HG03575 (cell line): ENCODE data around the gene ARHGEF10L.

Experiments used
- ATAC-seq: cut with Tn5 transposase; IDR thresholded peaks from one replicate; pipeline ENCODE4 v1.9.1; 2021; ENCODE audit not compliant: unreplicated experiment, insufficient number of reproducible peaks, low FRiP score; ENCODE audit errors: extremely low read depth

Gene ARHGEF10L

DNA sequence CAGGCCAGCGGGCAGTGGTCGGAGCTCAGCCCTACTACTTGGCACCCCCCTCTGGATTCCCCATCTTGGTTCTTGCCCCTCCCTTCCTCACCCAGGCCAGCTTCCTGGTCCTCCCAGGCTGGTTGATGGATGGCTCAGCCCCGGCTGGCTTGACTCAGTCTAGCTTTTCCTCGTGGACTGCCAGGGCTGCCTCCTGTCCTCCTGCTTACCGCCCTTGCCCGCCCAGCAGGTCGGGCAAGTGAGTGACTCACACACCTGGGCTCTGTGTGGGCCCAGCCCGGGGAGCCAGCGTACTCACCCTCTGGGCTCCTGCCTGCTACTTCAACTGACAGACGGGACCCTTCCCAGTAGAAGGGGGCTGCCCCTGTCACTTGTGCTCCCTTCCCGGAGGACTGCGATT is 19.5 kb upstream of the ARHGEF10L start:
- ATAC-seq: no peak

DNA sequence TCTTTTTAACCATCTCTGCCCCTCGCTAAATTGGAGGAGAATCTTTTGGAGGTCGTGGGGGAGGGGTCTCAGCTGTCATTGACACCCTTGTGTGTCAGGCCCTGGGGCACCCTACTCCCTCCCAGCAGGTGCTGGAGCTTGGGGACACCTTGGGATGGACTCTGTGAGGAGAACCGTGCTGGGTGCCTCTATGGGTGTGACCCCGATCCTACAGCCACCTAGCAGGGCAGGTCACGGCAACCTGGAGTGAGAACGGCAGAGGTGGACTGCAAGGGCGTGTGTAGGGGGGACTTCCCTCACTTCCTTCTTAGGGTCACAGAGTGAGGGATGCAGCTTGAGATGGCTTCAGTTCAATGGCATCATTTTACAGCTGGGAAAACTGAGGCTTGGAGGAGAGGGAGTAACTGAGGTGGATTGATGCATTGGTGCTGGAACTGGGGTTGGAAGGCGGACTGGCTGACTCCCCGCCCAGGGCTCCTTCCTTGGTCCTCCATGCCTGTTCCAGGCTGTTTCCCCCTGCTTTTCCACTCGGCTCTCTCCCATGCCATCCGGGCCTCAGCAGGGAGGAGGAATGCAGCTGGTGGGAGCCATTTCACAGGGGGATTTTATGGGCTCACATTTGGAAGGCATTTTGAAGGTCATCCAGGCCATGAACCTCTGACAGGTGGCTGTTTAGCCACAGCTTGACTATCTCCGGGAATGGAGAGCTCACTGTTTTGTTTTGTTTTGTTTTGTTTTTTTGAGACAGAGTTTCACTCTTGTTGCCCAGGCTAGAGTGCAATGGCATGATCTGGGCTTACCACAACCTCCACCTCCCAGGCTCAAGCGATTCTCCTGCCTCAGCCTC is 18.8 kb upstream of the ARHGEF10L start:
- no peak for ATAC-seq

DNA sequence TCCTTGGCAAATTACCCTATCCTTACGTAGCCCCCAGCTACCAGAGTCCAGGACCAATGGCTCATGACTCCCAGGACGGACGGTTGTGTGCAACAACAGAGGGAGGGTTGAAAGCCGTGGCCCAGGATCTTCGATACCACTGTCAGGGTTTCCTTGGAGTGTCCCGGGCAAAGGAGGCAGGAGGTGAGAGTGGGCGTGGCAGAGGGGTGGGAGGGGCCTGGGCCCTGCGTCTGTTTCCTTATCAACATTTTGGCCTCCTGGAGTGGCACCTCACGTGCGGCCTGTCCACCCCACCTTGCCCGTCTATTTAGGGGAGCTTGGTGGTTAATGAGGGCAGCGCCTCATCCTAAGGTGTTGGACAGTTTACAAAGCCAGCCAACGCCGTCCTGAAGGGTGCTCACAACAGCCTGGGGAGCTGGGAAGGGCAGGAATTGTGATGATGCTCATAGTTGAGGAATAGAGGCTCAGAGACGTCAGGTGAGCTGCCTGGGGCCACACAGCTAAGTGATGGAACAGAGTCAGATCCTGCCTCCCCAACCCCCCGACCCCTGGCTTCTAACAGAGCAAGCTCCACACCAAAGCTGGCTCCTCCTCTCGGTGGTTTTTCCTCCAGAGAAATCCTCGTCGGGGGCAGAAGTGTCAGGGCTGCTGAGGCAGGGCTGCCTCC is 17.4 kb upstream of the ARHGEF10L start:
- no peak for ATAC-seq

DNA sequence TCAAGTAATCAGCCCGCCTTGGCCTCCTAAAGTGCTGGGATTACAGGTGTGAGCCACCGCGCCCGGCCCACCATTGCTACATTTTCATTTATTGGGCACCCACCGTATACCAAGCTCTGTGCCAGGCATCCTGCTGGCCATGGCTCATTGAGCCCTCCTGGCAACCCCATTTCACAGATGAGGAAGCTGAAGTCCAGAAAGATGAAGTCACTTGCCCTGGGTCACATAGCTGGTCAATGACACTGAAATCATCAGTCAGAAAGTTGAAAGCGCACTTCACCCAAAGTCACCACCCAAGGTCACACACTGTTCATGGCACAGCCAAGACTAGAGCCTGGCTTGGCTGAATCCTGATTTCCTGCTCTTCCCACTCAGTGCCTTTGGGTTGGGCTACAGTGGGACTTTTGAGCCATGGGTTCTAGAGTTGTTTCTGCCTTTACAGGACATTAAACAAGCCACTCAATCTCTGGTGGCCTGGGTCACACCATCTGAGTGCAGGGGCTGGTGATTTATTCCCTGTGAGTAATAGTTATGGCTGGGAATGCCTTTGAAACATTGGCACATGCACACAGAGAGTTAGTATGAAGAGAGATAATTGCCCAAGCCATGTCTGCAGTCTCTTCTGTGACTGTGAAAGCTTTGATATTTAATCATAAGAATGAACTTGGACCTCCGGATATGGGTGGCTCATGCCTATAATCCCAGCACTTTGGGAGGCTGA is 16.0 kb upstream of the ARHGEF10L start:
- ATAC-seq: no peak

DNA sequence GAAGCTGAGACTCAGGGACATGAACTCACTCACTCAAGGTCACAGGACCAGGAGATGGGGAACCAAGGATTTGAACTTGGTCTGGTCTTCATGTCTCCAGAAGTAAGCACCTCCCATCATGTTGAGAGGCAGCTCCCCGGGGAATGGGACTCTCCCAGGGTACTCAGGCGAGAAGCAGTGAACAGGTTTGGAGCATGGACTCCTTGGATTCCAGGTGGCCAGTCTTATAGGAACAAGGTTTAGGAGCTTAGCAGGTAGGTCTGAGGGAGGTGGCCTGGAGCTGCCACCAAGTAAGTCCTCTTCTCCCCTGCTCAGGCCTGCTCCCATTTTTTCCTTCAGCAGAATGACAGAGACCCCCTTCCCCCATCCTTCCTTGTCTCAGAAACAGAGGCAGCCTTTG is 14.9 kb upstream of the ARHGEF10L start:
- no peak for ATAC-seq

DNA sequence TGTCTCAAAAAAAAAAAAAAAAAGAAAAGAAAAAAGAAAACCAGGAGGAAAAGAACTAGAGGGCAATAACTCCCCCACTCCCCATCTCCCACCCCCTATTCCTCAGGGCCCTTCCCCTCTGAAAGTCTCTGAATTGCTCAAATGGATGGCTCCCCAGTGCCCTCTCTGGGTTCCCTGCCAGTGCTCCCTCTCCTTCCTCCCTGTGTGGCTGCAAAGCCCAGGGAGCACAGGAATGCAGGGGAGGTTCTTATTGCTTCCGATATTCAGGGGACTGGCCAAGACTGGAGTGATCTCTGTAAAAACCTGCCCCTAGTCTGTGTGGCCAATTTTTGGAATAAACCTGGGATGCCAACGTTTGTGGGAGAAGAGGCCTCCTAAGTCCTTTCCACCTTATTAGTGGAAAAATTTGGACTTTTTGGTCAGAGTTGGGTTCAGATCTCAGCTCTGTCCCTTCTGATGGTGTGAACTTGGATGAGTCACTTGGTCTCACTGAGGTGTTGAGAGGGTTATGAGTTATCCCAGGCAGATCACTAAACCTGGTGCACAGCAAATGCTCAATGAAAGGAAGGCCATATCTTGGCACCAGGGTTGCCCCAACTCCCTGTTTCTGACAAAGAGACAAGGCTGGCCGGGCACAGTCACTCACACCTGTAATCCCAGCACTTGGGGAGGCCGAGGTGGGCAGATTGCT is 13.4 kb upstream of the ARHGEF10L start:
- ATAC-seq: no peak

DNA sequence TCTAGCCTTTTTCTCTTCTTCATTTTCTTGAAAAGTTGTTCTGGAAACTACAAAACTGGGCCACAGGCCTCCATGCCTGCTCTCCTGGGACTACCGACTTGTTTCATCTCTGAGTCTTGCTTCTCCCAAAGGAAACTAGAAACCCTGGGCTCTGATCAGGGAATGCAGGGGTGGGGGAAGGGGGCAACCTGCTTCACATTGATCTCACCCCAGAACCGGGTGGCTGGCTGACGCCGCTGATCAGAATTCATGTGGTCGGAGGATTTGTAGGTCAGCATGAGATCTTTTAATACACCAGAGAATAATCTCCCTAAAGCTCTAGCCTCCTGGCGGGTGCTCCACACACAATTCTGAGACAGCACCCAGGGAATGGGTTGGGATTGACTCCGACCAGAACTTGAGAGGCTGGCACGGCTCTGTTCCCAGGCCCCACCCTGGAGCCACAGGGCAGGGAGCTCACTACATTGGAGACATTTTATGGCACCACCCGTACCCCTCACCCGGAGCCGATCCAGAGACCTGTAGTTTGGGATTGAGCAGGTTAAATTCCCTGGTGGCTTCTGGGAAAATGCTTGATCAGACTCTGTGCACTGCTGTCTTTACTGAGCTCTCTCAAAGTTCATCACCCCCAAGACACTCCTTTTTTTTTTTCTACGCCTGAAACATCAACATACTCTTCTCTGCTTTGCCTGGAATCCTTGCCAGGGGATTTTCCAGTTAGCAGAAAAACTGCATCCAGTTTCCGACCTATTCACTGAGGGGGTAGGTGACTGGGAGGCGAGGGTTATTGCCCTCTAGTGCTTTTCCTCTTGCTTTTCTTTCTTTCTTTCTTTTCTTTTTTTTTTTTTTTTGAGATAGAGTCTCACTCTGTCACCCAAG is 12.2 kb upstream of the ARHGEF10L start:
- ATAC-seq: no peak

DNA sequence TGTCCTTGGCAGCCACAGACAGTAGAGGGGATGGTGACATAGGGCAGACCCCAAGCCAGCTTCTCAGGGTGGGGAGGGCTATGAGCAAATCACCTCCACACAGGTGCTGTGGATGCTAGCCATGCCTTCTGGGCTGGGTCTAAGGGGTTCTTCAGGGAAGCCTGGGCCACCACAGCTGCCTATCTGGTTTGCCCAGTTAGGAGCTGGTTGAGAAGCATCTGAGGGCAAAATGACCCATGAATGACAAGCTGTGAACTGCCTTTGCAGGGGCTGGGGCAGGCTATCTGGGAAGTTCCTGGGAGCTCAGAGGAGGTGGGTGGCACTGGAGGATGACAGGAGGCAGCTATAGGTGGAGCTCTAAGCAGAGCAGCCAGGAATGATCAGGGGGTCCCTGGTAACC is 10.1 kb upstream of the ARHGEF10L start:
- ATAC-seq: no peak

DNA sequence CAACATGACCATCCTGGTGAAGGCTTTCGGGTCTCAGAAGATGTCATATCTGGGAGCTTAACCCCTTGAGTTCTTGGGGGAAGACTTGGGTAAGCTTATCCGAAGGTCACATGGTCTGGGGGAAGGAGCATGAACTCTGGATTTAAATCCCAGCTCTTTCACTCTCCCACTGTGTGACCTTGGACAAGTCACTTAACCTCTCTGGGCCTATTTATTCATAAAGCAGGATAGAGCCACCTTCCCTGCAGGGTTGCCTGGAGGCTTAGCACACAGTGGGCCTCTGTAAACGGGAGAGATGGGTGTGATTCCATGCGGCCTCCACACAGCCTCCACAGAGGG is 8.2 kb upstream of the ARHGEF10L start:
- ATAC-seq: no peak

DNA sequence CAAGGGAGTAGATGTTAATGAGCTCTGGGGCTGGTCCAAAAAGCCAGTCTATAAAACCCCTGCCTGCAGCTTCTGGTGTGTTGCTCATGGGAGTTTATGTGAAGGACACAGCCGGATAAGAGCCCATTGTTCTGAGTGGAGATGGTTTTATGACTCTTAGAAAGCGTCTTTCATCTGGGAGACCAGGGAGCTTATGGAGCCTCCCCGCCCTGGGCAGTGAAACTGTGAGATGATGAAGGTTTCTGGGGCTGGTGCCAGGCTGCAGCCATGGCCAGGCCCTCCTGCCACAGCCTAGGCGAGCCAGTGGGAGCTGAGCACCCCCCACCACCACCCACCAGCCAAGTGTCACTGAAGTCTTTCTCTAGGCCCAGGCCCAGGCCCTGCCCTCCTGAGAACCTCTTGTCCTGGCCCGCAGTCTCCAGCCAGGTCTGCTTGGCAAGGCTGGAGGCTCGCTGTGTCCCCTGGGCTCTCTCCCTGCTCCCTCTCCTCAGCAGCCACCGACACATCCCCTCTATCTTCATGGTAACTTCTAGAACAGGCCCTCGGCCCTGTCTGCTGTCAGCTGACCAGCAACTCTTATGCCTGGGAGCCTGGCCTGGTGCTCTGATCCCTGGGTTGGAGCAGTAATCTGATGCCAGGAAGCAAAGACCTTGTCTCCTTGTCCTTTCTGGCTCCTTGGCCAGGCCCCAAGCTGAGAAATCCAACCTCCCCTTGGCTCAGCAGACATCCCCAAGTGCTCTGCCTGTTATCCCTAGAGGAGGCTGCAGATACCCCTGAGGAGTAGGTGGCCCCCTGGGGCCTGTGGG is 7.6 kb upstream of the ARHGEF10L start:
- ATAC-seq: no peak

DNA sequence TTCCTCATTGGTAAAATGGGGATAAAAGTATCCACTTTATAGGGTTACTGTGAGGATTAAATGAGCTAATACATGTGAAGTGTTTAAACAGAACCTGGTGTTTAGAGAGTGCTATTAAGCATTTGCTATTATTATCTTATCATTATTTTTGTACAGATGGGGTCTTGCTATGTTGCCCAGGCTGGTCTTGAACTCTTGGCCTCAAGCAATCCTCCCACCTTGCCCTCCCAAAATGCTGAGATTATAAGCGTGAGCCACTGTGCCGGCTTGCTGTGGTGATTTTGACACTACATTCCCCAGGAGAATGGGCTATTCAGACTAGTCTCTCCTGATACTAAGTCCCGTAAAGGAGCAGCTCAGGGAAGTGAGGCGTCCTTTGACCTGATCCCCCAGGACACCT is 6.3 kb upstream of the ARHGEF10L start:
- ATAC-seq: no peak

DNA sequence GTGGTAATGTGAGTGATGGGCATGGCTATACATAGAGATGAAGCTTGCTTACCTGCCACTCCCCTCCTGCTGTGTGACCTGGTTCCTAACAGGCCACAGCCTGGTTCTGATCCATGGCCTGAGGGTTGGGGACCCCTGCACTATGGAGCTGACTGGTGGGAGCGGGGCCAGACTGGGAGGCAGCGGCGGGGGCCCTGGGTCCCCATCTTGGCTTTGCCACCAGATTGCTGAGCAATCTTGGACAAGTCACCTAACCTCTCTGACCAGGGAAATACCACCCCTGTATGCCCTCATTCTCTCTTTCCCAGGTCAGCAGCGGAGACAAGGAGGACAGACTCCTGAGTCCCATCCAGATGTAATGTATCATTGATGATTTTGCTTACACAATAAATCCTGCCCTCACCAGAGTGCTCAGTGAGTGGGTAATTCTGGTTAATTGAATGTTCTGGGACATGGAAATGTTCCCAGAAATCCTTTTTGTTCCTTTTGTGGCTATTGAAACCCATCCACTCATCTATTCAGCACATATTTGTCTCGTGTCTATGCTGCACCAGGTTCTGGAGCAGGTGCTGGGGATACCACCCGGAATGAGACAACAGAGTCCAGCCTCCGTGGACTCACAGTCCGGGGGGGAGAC is 4.1 kb upstream of the ARHGEF10L start:
- no peak for ATAC-seq

DNA sequence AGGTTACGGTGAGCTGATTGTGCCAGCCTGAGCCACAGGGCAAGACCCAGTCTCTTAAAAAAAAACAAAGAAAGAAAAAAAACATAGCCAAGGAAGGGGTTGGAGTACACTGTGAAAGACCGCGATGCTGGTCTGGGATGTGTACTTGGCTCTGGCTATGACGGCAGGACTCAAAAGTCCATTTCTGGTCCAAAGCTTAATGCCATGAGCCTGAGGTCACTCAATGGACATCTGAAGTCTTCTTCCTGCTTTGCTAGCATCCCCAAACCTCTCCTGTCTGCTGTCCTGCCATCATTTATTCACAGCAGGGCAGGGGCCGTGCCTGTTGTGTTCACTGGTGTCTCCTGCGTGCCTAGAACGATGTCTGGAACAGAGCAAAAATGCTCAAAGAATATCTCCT is 1.5 kb upstream of the ARHGEF10L start:
- no peak for ATAC-seq

DNA sequence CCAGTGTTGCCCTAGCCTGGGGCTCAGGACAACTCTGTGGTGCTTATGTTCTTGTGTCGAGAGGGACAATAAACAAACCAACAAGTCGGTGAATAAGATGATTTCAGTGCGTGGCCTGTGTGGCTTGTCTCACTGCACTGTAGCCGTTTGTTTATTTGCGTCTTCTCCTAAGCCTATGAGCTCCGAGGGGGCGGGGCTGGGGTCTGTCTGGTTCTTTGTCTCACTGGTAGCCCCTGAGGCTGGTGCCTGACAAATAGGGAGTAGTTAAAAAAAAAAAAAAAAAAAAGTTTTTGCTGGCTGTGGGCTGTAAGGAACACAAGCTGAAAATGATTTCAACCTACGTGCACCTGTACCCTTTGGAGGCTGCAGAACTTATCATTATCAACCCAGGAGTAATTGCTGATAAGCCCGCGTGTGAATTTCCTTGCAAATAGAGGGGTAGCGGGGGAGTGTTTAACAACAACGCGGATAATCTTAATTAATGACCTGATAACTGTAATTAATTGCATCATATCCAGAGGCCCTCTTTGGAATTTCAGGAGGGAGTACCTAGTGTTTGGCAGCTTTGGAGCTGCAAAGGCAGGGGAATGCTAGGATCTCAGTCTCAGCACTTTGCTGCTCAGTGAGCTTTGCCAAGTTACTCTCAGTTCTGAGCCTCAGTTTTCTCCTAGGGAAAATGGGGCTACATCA is 925 bp upstream of the ARHGEF10L start:
- ATAC-seq: no peak

DNA sequence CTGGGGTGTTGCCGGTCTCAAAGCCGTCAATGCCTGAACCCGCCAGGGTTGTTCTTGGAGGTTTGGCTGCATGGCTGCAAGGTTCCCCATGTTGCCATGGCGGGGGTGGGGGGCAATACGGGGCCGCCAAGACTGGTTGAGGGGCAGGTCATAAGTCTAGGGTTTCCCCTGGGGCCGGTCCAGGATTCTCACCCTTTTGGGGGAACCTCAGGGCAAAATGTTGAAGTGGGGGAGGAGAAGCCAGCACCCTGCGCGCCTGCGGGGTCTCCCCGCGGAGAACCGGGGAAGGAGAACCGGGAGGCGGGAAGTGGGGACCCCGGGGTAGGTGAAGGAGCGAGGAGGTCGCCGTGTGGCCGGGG is 401 bp upstream of the ARHGEF10L start:
- ATAC-seq: no peak

DNA sequence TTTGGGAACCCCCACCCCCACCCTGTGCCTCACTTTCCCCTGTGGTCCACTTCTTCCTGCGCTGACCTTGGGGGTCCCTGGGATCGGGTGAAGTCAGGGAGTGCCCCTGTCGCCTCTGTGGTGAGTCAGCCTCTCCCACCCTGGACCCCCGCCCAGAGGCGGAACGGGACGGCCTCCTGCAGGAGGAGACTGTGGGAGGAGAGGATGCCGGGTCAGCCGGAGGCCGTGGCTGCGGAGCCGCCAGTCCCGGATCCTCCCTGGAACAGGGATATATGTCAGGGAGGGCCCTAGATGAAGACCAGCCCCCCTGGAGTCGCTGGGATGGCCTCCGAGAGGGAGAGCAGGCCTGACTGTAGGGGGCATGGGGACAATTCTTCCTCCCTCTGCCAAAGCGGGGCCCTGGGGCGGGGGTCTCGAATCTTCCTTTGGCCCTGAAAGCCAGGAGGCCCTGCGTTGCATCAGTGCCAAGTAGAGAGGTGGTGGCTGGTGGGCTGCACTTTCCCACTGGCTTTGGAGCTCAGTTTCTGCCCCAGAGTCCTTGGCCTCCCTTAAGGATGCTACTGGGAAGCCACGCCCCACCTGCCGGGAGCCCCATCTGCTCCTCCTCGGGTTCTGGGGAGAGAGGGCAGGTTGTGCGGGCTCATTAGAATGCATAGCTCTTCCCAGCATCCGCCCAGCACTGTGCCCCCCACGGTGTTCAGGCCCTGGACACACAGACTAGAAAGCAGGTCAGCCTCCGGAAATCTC is 930 bp downstream of the ARHGEF10L start:
- no peak for ATAC-seq
